ENCODE results near the gene RPL7L1.

RPL7L1 gene

GRCh38 chr6:42933205-42933604 lies 53.8 kb downstream of the RPL7L1 start:
- no peak for DNase-seq (ENCODE audit: low read depth)

GRCh38 chr6:42935322-42935721 lies 55.9 kb downstream of the RPL7L1 start:
- no peak for DNase-seq (ENCODE audit: low read depth)

DNA sequence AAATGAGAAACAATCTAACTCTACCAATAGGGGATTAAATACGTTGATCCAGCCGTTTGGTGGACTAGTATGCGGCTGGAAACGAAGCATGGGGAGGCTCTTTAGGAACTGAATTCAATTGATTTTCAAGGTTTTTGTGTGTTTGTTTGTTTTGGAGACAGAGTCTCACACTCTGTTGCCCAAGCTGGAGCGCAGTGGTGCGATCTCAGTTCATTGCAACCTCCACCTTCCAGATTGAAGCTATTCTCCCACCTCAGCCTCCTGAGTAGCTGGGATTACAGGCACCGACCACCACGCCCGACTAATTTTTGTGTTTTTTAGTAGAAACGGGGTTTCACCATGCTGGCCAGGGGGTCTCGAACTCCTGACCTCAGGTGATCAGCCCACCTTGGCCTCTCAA lies 57.0 kb downstream of the RPL7L1 start:
- no peak for DNase-seq (ENCODE audit: low read depth)

DNA sequence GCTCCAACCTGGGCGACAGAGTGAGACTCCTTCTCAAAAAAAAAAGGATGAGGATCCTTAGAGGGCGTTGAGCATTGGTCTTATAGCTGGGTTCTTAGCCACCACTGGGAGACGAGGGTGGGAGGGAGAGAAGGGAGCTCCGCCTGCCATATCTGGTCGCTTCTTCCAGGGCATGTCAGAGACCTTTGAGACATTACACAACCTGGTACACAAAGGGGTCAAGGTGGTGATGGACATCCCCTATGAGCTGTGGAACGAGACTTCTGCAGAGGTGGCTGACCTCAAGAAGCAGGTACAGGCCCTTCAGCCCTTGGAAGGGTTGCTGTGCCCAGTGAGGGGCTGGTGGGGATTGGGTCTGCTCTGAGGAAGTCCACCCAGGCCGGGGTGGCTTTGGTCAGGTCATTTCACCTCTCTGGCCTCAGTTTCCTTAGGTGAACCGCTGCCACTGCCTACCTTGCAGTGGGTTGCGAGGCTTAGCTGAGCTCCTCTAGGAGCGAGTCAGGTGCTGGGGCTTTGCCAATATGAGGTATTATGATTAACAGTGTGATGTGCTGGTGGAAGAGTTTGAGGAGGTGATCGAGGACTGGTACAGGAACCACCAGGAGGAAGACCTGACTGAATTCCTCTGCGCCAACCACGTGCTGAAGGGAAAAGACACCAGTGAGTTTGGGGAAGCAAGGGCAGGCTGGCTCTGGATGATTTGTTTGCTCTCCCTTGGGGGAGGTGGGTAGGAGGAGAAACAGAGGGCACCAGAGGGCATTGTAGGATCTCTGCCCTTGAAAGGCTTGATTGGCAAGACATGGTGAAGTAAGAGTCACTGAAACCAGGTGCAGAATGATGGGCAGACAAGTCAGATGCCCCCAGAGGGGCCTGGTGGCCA lies 58.4 kb downstream of the RPL7L1 start:
- no peak for DNase-seq (ENCODE audit: low read depth)

DNA sequence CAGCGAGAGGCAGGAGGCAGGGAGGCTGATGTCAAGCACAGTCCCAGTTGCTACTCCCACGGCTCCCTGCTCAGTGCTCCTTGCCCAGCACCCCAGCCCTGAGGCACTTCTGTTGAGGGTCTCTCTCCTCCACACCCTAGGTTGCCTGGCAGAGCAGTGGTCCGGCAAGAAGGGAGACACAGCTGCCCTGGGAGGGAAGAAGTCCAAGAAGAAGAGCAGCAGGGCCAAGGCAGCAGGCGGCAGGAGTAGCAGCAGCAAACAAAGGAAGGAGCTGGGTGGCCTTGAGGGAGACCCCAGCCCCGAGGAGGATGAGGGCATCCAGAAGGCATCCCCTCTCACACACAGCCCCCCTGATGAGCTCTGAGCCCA lies 59.0 kb downstream of the RPL7L1 start:
- no peak for DNase-seq (ENCODE audit: low read depth)

- no peak for DNase-seq (ENCODE audit: low read depth)
These were observed 59.8 kb downstream of the RPL7L1 start for GRCh38 chr6:42938987-42939809.
